Measurements from ENCODE around the gene LCA5.

- TF ChIP-seq FOS (IDR thresholded peaks at IDR 0.05; ENCODE audit: borderline replicate concordance, insufficient read depth, low read length), result no peak
- TF ChIP-seq CTCF (IDR thresholded peaks at IDR 0.05; ENCODE audit: extremely low read depth in 1 of 2, insufficient read depth in 1 of 2, low read depth in 1 of 2, low read length in 2 of 2), result no peak
- TF ChIP-seq POLR2AphosphoS5 (IDR thresholded peaks at IDR 0.05; ENCODE audit: insufficient read depth, low read depth, low read length), result no peak
- no peak for TF ChIP-seq MYC (IDR thresholded peaks at IDR 0.05; ENCODE audit: low read depth, low read length)
- TF ChIP-seq POLR2A (IDR thresholded peaks at IDR 0.05; ENCODE audit: low read depth, low read length), result no peak
- TF ChIP-seq EZH2 (IDR thresholded peaks at IDR 0.05; ENCODE audit: borderline replicate concordance, low read depth, low read length, severe bottlenecking), result no peak
These were observed 66.5 kb downstream of the LCA5 start for GRCh38 chr6:79470728-79471127.

All from endothelial cell of umbilical vein (primary cell).